GM18498 (cell line): ENCODE measurements around the gene KLHL17.
A peak's percentile ranks its signal among the peaks of the same experiment; 100 is the strongest.
"Not testable (repeated sequence)": the region's sequence is repeated elsewhere in the genome, so short reads cannot be mapped to it uniquely, and the experiment has no call there.

Experiments
- ATAC-seq: cut with Tn5 transposase; IDR thresholded peaks from one replicate; pipeline ENCODE4 v1.9.1; 2021; ENCODE audit warnings: mild to moderate bottlenecking, moderate library complexity; ENCODE audit not compliant: unreplicated experiment

KLHL17 gene

DNA sequence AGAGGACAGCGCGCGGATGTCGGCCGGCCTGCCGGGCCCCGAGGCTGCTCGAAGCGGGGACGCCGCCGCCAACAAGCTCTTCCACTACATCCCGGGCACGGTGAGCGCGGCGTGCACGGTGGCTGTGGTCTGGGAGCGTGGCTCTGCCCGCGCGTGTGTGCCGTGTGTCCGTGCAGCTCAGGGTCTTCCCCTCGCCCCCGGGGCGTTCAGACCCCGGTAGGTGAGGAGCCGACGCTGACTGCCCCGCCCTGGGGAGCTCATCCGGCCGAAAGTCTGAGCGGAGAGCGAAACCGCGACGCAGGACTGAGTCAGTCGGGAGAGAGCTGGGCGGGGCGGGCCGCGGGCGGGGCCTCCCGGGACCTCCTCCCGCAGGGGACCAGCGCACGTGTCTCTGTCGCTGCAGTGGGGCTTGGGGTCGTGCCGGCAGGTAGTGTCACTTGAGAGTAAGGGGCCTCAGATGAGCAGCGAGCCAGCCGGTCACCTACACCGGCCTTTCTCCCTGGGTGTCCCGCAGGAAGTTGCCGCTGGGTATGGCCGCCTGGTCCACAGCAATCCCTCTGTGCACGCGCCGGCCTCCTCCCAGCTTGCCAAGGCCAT is 6.4 kb downstream of the KLHL17 start:
- peak; percentile 70 for ATAC-seq

GRCh38 chr1:967466-968343 is 7.3 kb downstream of the KLHL17 start:
- no peak for ATAC-seq

DNA sequence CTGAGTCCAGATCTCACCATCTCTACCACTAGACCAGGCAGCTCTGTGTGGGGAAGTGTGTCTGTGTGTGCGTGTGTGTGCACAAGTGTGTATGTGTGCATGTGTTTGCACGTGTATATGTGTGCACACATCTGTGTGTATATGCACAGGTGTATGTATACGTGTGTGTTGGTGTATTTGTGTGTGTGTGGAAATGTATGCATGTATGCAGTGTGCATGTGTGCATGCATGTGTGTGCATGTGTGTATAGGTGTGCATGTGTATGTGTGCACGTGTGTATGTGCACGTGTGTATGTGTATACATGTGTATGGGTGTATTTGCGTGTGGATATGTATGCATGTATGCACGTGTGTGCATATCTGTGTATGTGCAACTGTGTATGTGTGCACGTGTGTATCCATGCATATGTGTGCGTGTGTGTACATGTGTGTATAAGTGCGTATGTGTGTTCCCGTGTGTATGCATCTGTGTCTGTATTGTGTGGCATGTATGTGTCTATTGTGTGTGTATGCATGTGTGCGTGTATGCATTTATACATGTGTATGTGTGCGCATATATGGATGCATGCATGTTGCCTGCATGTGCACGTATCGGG is 9.0 kb downstream of the KLHL17 start:
- ATAC-seq, result no peak

DNA sequence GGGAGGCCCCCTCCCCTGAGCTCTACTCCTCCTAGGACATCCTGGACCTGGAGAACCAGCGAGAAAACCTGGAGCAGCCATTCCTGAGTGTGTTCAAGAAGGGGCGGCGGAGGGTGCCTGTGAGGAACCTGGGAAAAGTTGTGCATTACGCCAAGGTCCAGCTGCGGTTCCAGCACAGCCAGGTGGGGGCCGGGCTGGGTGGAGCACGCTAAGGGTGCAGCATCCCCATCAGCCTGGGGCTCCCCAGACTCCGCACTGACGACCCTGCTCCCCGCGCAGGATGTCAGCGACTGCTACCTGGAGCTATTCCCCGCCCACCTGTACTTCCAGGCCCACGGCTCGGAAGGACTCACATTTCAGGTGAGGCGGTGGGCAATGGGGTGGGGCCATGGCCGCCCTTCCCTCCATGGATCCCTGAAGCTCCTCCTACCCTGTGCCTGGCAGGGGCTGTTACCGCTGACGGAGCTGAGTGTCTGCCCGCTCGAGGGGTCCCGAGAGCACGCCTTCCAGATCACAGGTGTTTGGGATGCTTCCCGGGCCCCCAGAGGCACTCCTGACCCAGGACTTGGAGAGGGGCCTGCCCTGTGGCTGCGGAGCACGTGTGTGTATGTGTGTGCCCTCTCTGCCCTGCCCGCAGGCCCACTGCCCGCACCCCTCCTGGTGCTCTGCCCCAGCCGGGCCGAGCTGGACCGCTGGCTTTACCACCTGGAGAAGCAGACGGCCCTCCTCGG is 10.0 kb downstream of the KLHL17 start:
- ATAC-seq, result no peak

DNA sequence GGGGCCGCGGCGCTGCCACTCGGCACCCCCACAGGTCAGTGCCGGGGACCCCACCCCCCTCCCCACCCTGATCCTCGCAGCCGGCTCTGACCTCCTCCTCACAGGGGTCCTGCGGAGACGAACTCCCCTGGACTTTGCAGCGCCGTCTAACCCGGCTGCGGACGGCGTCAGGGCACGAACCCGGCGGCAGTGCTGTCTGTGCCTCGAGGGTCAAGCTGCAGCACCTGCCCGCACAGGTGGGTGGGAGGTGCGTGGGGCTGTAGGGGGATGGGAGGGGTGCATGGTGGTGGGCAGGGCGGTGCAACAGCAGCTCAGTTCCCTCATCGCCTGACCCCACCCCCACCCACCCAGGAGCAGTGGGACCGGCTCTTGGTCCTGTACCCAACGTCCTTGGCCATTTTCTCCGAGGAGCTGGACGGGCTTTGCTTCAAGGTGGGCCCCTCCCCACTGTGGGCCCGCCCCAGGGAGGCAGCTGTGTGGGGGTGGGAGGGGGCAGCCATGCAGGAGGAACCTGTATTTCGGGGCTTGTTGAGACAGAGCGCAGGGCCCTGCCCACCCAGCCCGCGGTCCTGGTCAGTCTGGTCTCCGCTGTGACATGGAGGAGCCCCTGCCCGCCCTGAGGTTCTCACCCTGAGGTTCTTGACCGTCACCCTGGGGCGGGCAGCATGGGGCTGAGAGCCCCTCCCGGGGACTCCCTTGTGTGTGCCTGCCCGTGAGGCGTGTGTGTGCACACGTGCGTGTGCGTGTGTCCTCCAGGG is 10.8 kb downstream of the KLHL17 start:
- ATAC-seq, result no peak

GRCh38 chr1:971751-972506 is 11.5 kb downstream of the KLHL17 start:
- ATAC-seq, result no peak

- no peak for ATAC-seq
Measured at GRCh38 chr1:972726-973458, 12.5 kb downstream of the KLHL17 start.

- ATAC-seq, result no peak
Measured at GRCh38 chr1:973459-974292, 13.3 kb downstream of the KLHL17 start.

- no peak for ATAC-seq
Measured at GRCh38 chr1:974293-974640, 13.9 kb downstream of the KLHL17 start.

DNA sequence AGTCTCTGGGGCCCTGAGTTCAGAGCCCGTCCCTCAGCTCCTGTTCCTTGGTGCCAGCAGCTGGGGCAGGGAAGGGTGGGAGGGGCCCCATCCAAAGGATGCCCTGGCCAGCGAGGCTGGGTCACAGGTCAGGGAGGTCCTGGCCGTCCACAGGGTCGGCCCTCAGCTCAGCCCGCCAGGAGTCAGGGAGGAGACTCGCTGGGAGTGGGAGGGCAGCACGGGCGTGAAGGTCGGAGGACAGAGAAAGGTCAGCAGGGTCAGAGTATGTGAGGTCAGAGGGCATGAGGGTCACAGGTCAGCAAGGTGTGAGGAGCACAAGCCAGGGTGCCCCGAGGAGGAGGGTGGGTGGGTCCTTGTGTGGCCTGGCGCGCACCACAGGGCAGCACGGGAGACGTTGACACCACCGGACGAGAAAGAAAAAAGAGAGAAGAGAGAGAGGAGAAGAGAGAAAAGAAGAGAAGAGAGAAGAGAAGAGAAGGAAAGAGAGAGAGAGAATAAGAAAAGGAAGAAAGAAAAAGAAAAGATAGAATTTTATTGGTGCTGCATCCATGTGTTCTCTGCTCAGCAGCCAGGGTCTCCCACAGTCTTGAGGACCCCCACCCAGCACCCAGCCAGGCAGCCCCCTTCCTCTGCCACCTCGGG is 14.4 kb downstream of the KLHL17 start:
- no peak for ATAC-seq

DNA sequence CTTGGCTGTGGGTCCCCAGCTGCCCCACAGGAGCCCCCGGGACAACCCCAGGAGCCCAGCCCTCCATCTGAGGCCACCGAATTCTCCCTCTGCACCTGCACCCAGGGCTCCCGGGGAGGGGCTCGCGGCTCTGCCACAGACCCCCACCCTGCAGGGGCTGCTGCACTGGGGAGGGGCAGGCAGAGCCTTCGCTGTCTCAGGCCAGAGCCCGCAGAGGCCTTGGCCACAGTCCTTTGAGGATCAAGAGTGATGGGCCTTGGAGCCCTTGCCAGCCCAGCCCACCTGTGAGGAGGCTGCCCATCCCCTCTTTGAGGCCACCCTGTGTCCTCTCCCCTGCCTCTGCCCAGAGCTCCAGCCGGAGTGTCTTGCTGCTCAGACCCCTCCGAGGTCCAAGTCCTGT is 15.0 kb downstream of the KLHL17 start:
- no peak for ATAC-seq

- ATAC-seq, result peak; percentile 45
Measured at GRCh38 chr1:975896-976683, 15.7 kb downstream of the KLHL17 start.

DNA sequence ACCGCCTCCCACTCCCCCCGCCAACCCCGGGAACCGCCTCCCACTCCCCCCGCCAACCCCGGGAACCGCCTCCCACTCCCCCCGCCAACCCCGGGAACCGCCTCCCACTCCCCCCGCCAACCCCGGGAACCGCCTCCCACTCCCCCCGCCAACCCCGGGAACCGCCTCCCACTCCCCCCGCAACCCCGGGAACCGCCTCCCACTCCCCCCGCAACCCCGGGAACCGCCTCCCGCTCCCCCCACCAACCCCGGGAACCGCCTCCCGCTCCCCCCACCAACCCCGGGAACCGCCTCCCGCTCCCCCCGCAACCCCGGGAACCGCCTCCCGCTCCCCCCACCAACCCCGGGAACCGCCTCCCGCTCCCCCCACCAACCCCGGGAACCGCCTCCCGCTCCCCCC is 16.4 kb downstream of the KLHL17 start:
- not testable (repeated sequence) for ATAC-seq

DNA sequence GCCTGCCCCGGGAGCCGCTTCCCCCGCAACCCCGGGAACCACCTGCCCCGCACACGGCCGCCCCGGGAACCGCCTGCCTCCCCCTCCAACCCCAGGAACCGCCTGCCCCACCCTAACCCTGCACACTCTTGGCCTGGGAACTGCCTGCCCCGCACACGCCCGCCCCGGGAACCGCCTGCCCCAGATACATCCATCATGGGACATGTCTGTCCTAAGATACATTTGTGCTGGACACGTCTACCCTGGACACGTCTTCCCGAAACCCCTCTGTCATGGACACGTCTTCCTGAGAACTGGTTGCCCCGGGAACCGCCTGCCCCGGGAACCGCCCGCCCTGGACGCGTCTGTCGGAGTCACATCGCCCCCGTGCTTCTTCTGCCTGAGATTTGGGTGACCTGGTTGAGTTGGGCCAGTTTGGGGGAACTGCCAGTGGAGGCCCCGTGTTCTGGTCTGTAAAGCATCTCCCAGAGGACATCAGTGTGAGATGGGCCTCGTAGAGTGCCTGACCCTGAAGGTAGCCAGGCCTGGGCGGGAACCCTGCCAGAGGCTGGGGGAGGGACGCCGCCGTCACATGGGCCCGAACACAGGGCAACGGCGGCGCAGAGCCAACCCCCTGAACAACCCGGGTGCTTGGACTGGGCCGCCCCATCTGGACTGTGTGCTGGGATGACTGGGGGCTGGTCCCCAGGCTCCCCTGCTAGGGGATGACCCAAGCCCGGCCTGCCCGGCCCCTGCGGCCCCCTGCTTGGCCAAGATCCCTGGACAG is 17.9 kb downstream of the KLHL17 start:
- no peak for ATAC-seq

GRCh38 chr1:978835-979743 is 18.7 kb downstream of the KLHL17 start:
- ATAC-seq, result no peak

- ATAC-seq, result no peak
Measured at GRCh38 chr1:979744-980072, 19.3 kb downstream of the KLHL17 start.
